ENCODE results near the gene ZFYVE9.
"Not testable (repeated sequence)": the region's sequence is repeated elsewhere in the genome, so short reads cannot be mapped to it uniquely, and the experiment has no call there.

Gene ZFYVE9

DNA sequence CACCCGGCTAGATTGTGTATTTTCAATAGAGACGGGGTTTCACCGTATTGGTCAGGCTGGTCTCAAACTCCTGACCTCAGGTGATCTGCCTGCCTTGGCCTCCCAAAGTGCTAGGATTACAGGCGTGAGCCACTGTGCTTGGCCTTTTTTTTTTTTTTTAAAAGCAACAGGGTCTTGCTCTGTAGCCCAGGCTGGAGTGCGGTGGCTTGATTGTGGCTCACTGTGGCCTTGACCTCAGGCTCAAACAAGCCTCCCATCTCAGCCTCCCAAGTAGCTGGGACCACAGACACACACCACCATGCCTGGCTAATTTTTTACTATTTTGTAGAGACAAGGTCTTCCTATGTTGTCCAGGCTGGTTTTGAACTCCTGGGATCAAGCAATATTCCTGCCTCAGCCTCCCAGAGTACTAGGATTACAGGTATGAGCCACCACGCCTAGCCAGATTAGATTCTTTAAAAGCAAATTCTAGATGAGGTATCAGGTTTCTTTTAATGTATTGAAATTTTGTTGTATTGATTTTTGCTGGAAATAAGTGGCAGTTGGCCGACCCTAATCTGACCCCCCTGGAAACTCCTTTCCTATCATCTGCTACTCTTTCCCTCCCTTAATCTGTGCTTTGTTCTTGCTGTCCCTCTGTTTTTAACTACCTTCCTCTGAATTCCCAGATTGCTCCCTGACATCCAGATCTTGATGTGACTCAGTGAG is 26.6 kb downstream of the ZFYVE9 start:
- POLR2A ChIA-PET = no interaction called here

GRCh38 chr1:52171149-52171548 is 29.3 kb downstream of the ZFYVE9 start:
- POLR2A ChIA-PET; CTCF ChIA-PET; DNase-seq (ENCODE audit: extremely low spot score): not testable (repeated sequence)

More for the DNA sequence above, 26.6 kb downstream of the ZFYVE9 start:
- no peak for TF ChIP-seq ARNT (IDR thresholded peaks at IDR 0.05)
- TF ChIP-seq ELF4 (IDR thresholded peaks at IDR 0.05) = no peak
- TF ChIP-seq L3MBTL2 (conservative IDR thresholded peaks at IDR 0.05) = no peak
- TF ChIP-seq NFRKB (IDR thresholded peaks at IDR 0.05) = no peak
- CTCF ChIA-PET = interaction anchor here (0.7 kb wide), 1 partner anchor 478 kb away, joined by 3 read pairs; no protein-coding TSS in a partner anchor
- no peak for DNase-seq (ENCODE audit: extremely low spot score)

DNA sequence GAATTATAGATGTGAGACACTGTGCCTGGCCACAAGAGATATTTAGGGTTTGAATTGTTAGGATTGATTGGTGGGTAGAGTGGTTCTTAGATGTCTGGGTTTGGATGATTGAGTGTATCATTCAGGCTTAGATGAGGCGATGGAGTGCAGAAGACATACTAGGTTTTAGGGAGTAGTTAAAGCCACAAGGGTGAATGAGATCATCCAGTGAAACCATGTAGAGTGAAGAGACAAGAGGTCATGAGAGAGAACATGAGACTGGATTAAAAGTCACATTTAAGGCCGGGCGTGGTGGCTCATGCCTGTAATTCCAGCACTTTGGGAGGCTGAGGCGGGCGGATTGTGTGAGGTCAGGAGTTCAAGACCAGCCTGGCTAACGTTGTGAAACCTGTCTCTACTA is 37.2 kb downstream of the ZFYVE9 start:
- POLR2A ChIA-PET = no interaction called here
- CTCF ChIA-PET = no interaction called here
- TF ChIP-seq, protein P1, sequence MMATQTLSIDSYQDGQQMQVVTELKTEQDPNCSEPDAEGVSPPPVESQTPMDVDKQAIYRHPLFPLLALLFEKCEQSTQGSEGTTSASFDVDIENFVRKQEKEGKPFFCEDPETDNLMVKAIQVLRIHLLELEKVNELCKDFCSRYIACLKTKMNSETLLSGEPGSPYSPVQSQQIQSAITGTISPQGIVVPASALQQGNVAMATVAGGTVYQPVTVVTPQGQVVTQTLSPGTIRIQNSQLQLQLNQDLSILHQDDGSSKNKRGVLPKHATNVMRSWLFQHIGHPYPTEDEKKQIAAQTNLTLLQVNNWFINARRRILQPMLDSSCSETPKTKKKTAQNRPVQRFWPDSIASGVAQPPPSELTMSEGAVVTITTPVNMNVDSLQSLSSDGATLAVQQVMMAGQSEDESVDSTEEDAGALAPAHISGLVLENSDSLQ (IDR thresholded peaks at IDR 0.05) = peak; percentile 76
- TF ChIP-seq HDGF (IDR thresholded peaks at IDR 0.05; ENCODE audit: borderline replicate concordance) = no peak
- DNase-seq (ENCODE audit: extremely low spot score) = no peak

GRCh38 chr1:52180176-52180575 is 38.3 kb downstream of the ZFYVE9 start:
- ChIA-PET POLR2A (no interaction called here), CTCF (no interaction called here)
- TF ChIP-seq FOXM1 (IDR thresholded peaks at IDR 0.05; ENCODE audit: borderline replicate concordance) (no peak), LEF1 (IDR thresholded peaks at IDR 0.05; ENCODE audit: borderline replicate concordance) (no peak), ZNF384 (IDR thresholded peaks at IDR 0.05) (no peak), CTBP1 (IDR thresholded peaks at IDR 0.05; ENCODE audit: borderline replicate concordance) (no peak), ARNT (IDR thresholded peaks at IDR 0.05) (no peak), FOXA1 (IDR thresholded peaks at IDR 0.05) (no peak), NFRKB (IDR thresholded peaks at IDR 0.05) (no peak), FOXK2 (IDR thresholded peaks at IDR 0.05) (no peak), ELF4 (IDR thresholded peaks at IDR 0.05) (no peak), TARDBP (IDR thresholded peaks at IDR 0.05) (no peak), SUZ12 (IDR thresholded peaks at IDR 0.05) (no peak), SP1 (IDR thresholded peaks at IDR 0.05) (no peak), L3MBTL2 (conservative IDR thresholded peaks at IDR 0.05) (no peak), BHLHE40 (IDR thresholded peaks at IDR 0.05; ENCODE audit: borderline replicate concordance) (no peak), HDGF (IDR thresholded peaks at IDR 0.05; ENCODE audit: borderline replicate concordance) (no peak)
- TF ChIP-seq, protein P1 (IDR thresholded peaks at IDR 0.05) = no peak
- no peak for DNase-seq (ENCODE audit: extremely low spot score)

GRCh38 chr1:52181759-52182158 is 39.9 kb downstream of the ZFYVE9 start:
- POLR2A ChIA-PET; CTCF ChIA-PET; DNase-seq (ENCODE audit: extremely low spot score): not testable (repeated sequence)

- POLR2A ChIA-PET; DNase-seq (ENCODE audit: extremely low spot score); CTCF ChIA-PET: not testable (repeated sequence)
Measured at GRCh38 chr1:52182328-52182727, 40.4 kb downstream of the ZFYVE9 start.

DNA sequence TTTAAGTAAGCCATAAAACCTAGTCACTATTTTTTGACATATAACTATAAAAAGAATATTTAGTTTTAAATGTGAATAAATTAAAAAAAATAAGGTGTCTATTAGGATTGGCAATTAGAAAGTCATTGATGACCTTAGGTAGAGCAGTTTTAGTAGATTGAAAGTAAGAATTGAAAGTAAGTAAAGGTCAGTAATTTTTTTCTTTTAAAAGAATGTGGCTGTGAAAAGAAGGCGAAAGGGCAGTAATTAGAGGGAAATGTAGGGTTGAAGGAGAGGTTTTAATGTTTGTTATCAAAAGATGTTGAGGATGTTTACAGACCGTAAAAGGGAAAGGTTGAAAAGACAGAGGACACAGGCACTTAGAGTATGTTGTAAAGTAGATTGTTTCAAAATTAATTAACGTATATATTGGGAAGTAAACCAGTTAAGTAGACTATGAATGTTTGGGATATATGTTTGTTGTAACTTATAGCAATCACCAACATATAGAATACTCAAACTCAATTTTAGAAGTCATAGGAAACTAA is 41.0 kb downstream of the ZFYVE9 start:
- ChIA-PET POLR2A (no interaction called here), CTCF (no interaction called here)
- DNase-seq (ENCODE audit: extremely low spot score) = no peak
- no peak for TF ChIP-seq CTBP1 (IDR thresholded peaks at IDR 0.05; ENCODE audit: borderline replicate concordance)
- no peak for TF ChIP-seq ELF4 (IDR thresholded peaks at IDR 0.05)
- TF ChIP-seq FOXM1 (IDR thresholded peaks at IDR 0.05; ENCODE audit: borderline replicate concordance) = no peak
- no peak for TF ChIP-seq FOXK2 (IDR thresholded peaks at IDR 0.05)
- no peak for TF ChIP-seq LEF1 (IDR thresholded peaks at IDR 0.05; ENCODE audit: borderline replicate concordance)

DNA sequence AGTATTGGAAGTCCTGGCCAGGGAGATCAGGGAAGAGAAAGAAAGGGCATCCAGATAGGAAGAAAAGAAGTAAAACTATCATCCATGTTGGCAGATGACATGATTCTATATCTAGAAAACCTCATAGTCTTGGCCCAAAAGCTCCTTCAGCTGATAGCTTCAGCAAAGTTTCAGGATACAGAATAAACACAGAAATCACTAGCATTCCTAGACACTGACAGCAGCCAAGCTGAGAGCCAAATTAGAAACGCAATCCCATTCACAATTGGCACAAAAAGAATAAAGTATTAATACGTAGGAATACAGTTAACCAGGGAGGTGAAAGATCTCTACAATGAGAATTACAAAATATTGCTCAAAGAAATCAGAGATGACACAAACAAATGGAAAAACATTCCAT is 44.6 kb downstream of the ZFYVE9 start:
- TF ChIP-seq L3MBTL2 (conservative IDR thresholded peaks at IDR 0.05) = no peak
- POLR2A ChIA-PET = no interaction called here
- no peak for DNase-seq (ENCODE audit: extremely low spot score)
- CTCF ChIA-PET = no interaction called here

DNA sequence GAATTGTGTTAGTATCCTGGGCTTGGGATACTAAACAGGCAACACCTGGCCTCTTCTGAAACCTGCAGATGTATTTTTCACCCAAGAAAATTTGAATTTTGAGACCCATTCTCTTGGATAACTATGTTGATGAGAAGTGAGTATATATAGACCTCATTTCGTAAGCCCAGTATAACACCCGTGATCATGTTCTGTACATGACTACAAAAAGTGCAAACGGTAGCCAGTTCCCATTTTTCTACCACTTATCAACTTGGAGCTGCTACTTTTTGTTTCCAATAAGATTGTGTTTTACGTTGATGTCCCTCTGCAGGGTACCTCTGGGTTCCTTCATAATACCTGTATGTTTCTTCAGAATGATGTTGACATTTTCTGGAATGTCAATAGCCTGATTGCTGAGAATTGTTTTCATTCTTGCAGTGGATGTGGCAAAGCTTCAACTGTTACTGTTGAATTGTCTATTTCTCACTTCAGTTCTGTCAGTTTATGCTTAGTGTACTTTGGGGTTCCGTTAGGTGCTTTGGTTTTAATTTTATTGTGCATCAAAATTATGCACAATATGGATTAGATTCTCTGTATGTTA is 48.1 kb downstream of the ZFYVE9 start:
- POLR2A ChIA-PET = no interaction called here
- DNase-seq (ENCODE audit: extremely low spot score) = no peak
- CTCF ChIA-PET = interaction anchor here (0.6 to 1.0 kb wide), 2 partner anchors 15 to 39 kb away, joined by 3 to 5 read pairs; no protein-coding TSS in a partner anchor
- TF ChIP-seq FOXA1 (IDR thresholded peaks at IDR 0.05) = no peak
